ENCODE results near the gene HCN2.

The HCN2 gene

GRCh38 chr19:589693-590395 is at the start of gene HCN2:
Gene HCN2 (plus strand): TSS chr19:589881. CDS start chr19:589946, 65 bp downstream.
- no peak within 1 kb of the TSS for H3K9ac ChIP-seq (ENCODE audit: low read length)
- peaks cover 4% of the 10 kb centered on the region; the same call in 1 of the 2 replicates for H3K27me3 ChIP-seq (ENCODE audit: insufficient read depth, low read length)
- H3K4me2 ChIP-seq (ENCODE audit: low read length) = no peak within 1 kb of the TSS

GRCh38 chr19:540867-541637 is 48.6 kb upstream of the HCN2 start:
- Histone ChIP-seq H3K4me3 (ENCODE audit: low read depth, low read length, poor library complexity, severe bottlenecking) (no peak overlapping the region), H3K4me2 (ENCODE audit: low read length) (no peak overlapping the region), H3K9me2 (ENCODE audit: low read depth, low read length) (no peaks in the 10 kb centered on the region), H3K4me1 (ENCODE audit: insufficient read depth, low read length, severe bottlenecking) (peaks cover 10% of the 10 kb centered on the region), H3K27me3 (ENCODE audit: insufficient read depth, low read length) (no peaks in the 10 kb centered on the region), H4K20me1 (ENCODE audit: insufficient read depth, low read length) (no peaks in the 10 kb centered on the region), H2AFZ (ENCODE audit: low read length) (no peak overlapping the region), H3K79me2 (ENCODE audit: insufficient read depth, low read length) (no peaks in the 10 kb centered on the region), H3K36me3 (ENCODE audit: insufficient read depth, low read length) (peaks cover 14% of the 10 kb centered on the region), H3F3A (ENCODE audit: insufficient read depth, low read length) (no peaks in the 10 kb centered on the region), H3K9me3 (ENCODE audit: low read length) (no peaks in the 10 kb centered on the region), H3K9ac (ENCODE audit: low read length) (no peak overlapping the region), H3K27ac (ENCODE audit: low read depth, low read length, poor library complexity, severe bottlenecking) (no peak overlapping the region)
- no peak for TF ChIP-seq CTCF (IDR thresholded peaks at IDR 0.05; ENCODE audit: low read length)
- no peak for TF ChIP-seq EZH2 (IDR thresholded peaks at IDR 0.05; ENCODE audit: borderline replicate concordance, low read length)

More at GRCh38 chr19:589693-590395, at the start of gene HCN2:
- TF ChIP-seq EZH2 (IDR thresholded peaks at IDR 0.05; ENCODE audit: borderline replicate concordance, low read length) = no peak
- TF ChIP-seq CTCF (IDR thresholded peaks at IDR 0.05; ENCODE audit: low read length) = no peak
- H3K9me2 ChIP-seq (ENCODE audit: low read depth, low read length) = no peaks in the 10 kb centered on the region
- no peaks in the 10 kb centered on the region for H3K4me1 ChIP-seq (ENCODE audit: insufficient read depth, low read length, severe bottlenecking)
- no peak within 1 kb of the TSS for H3K27ac ChIP-seq (ENCODE audit: low read depth, low read length, poor library complexity, severe bottlenecking)
- H3K4me3 ChIP-seq (ENCODE audit: low read depth, low read length, poor library complexity, severe bottlenecking) = no peak within 1 kb of the TSS
- H3K79me2 ChIP-seq (ENCODE audit: insufficient read depth, low read length) = no peaks in the 10 kb centered on the region
- no peaks in the 10 kb centered on the region for H3K9me3 ChIP-seq (ENCODE audit: low read length)
- no peaks in the 10 kb centered on the region for H3K36me3 ChIP-seq (ENCODE audit: insufficient read depth, low read length)
- no peaks in the 10 kb centered on the region for H4K20me1 ChIP-seq (ENCODE audit: insufficient read depth, low read length)
- H3F3A ChIP-seq (ENCODE audit: insufficient read depth, low read length) = no peaks in the 10 kb centered on the region
- H2AFZ ChIP-seq (ENCODE audit: low read length) = no peak within 1 kb of the TSS

GRCh38 chr19:541699-542098 is 48.0 kb upstream of the HCN2 start:
- H2AFZ ChIP-seq (ENCODE audit: low read length) = no peak overlapping the region
- no peaks in the 10 kb centered on the region for H3K27me3 ChIP-seq (ENCODE audit: insufficient read depth, low read length)
- no peaks in the 10 kb centered on the region for H3K9me2 ChIP-seq (ENCODE audit: low read depth, low read length)
- no peak for TF ChIP-seq CTCF (IDR thresholded peaks at IDR 0.05; ENCODE audit: low read length)
- H3K4me1 ChIP-seq (ENCODE audit: insufficient read depth, low read length, severe bottlenecking) = peaks cover 10% of the 10 kb centered on the region
- H3K9ac ChIP-seq (ENCODE audit: low read length) = no peak overlapping the region
- no peak overlapping the region for H3K4me2 ChIP-seq (ENCODE audit: low read length)
- no peaks in the 10 kb centered on the region for H4K20me1 ChIP-seq (ENCODE audit: insufficient read depth, low read length)
- no peaks in the 10 kb centered on the region for H3F3A ChIP-seq (ENCODE audit: insufficient read depth, low read length)
- peaks cover 7% of the 10 kb centered on the region for H3K36me3 ChIP-seq (ENCODE audit: insufficient read depth, low read length)
- H3K4me3 ChIP-seq (ENCODE audit: low read depth, low read length, poor library complexity, severe bottlenecking) = no peak overlapping the region
- H3K27ac ChIP-seq (ENCODE audit: low read depth, low read length, poor library complexity, severe bottlenecking) = no peak overlapping the region
- no peaks in the 10 kb centered on the region for H3K79me2 ChIP-seq (ENCODE audit: insufficient read depth, low read length)
- H3K9me3 ChIP-seq (ENCODE audit: low read length) = no peaks in the 10 kb centered on the region

Data from OCI-LY1 (cell line).